NCI-H2081 (cell line): ENCODE results near the gene RPA1.
"Not testable (repeated sequence)": the region's sequence is repeated elsewhere in the genome, so short reads cannot be mapped to it uniquely, and the experiment has no call there.

Source experiments
- DNase-seq, 2 experiments: peaks; one replicate each; lab custom pipeline; 2025; lab: John Stamatoyannopoulos, UW

RPA1 gene

GRCh38 chr17:1878419-1879121 is 48.8 kb downstream of the RPA1 start:
- no peak for DNase-seq

GRCh38 chr17:1880851-1881630 is 51.2 kb downstream of the RPA1 start:
- no peak for DNase-seq

- peak in 1 of 2 experiments; percentile 22 for DNase-seq
Measured at GRCh38 chr17:1882836-1883235, 53.0 kb downstream of the RPA1 start.

- no peak for DNase-seq
Measured at GRCh38 chr17:1883536-1883935, 53.7 kb downstream of the RPA1 start.

GRCh38 chr17:1888741-1889140 is 58.9 kb downstream of the RPA1 start:
- DNase-seq: no peak

GRCh38 chr17:1890758-1891450 is 61.1 kb downstream of the RPA1 start:
- no peak for DNase-seq

GRCh38 chr17:1894753-1895339 is 65.0 kb downstream of the RPA1 start:
- no peak for DNase-seq

- DNase-seq: not testable (repeated sequence)
Measured at GRCh38 chr17:1895479-1895878, 65.7 kb downstream of the RPA1 start.

GRCh38 chr17:1896243-1897104 is 66.7 kb downstream of the RPA1 start:
- DNase-seq: no peak

- DNase-seq: no peak
Measured at GRCh38 chr17:1897105-1897656, 67.4 kb downstream of the RPA1 start.

GRCh38 chr17:1898332-1898731 is 68.5 kb downstream of the RPA1 start:
- no peak for DNase-seq

- DNase-seq: no peak
Measured at GRCh38 chr17:1898872-1899271, 69.1 kb downstream of the RPA1 start.

- DNase-seq: no peak
Measured at GRCh38 chr17:1899403-1900000, 69.7 kb downstream of the RPA1 start.

GRCh38 chr17:1904273-1905182 is 74.7 kb downstream of the RPA1 start:
- DNase-seq: peak; percentile 22 to 65

GRCh38 chr17:1905190-1905913 is 75.5 kb downstream of the RPA1 start:
- DNase-seq: peak; percentile 58 to 85

GRCh38 chr17:1906662-1907101 is 76.9 kb downstream of the RPA1 start:
- no peak for DNase-seq

GRCh38 chr17:1907216-1907631 is 77.4 kb downstream of the RPA1 start:
- DNase-seq: no peak

GRCh38 chr17:1907909-1908698 is 78.3 kb downstream of the RPA1 start:
- no peak for DNase-seq
